Natural killer cell (primary cell): Measurements from ENCODE around the gene SLC24A3. TPM values are rescaled to one million over a fixed set of nuclear protein-coding genes. Genes with fewer than 3 reads are reported as not detected.

Experiments used
- ATAC-seq, 3 donors: fragments of 150-1000 bp in 2 of 3; fragments of 200-7000 bp in 1 of 3; cut with Tn5 transposase; 1 replicate in 1 of 3; 2 replicates in 2 of 3; pipeline ENCODE4 v1.10.0; 2021; ENCODE audit warnings: mild to moderate bottlenecking in 2 of 3, moderate library complexity in 2 of 3
- DNase-seq, 2 donors: peaks; one replicate each; pipeline versions ENCODE4 v3.0.0 to v3.0.0-alpha.2; 2013 to 2021; ENCODE audit warnings: mixed read lengths in 1 of 2
- H3K27ac ChIP-seq: one replicate; pipeline ENCODE4 v1.5.1; 2013; ENCODE audit warnings: mild to moderate bottlenecking, low read length
- H3K27me3 ChIP-seq: one replicate; pipeline ENCODE4 v1.6.1; 2013; ENCODE audit warnings: low read length; ENCODE audit not compliant: control insufficient read depth, insufficient read depth
- H3K36me3 ChIP-seq: one replicate; pipeline ENCODE4 v1.6.1; 2013; ENCODE audit warnings: low read length; ENCODE audit not compliant: control insufficient read depth, insufficient read depth
- H3K4me1 ChIP-seq: one replicate; pipeline ENCODE4 v1.6.1; 2013; ENCODE audit warnings: low read length; ENCODE audit not compliant: control insufficient read depth, insufficient read depth
- H3K4me3 ChIP-seq: one replicate; pipeline ENCODE4 v1.5.1; 2013; ENCODE audit warnings: low read length
- H3K9me3 ChIP-seq: one replicate; pipeline ENCODE4 v1.6.1; 2013; ENCODE audit warnings: low read length; ENCODE audit not compliant: control insufficient read depth, insufficient read depth
- H3K27ac Mint-ChIP-seq, 2 donors: one replicate each; pipeline ENCODE4 v1.8.0; 2022; ENCODE audit warnings: mild to moderate bottlenecking in 2 of 2, mixed read lengths in 2 of 2, moderate library complexity in 1 of 2
- H3K27me3 Mint-ChIP-seq, 2 donors: one replicate each; pipeline ENCODE4 v1.8.0; 2022; ENCODE audit warnings: low read depth in 2 of 2, mixed read lengths in 2 of 2
- H3K36me3 Mint-ChIP-seq: one replicate; pipeline ENCODE4 v1.8.0; 2022; ENCODE audit warnings: mixed read lengths
- H3K4me1 Mint-ChIP-seq, 2 donors: one replicate each; pipeline ENCODE4 v1.8.0; 2022; ENCODE audit warnings: mixed read lengths in 2 of 2
- H3K4me3 Mint-ChIP-seq: one replicate; pipeline ENCODE4 v1.8.0; 2022; ENCODE audit warnings: mild to moderate bottlenecking, moderate library complexity, mixed read lengths
- H3K9me3 Mint-ChIP-seq, 2 donors: one replicate each; pipeline ENCODE4 v1.8.0; 2022; ENCODE audit warnings: mixed read lengths in 2 of 2
- WGBS: methylation state at CpG from one replicate; pipeline ENCODE4 v1.1.7; 2013; ENCODE audit warnings: missing lambda C conversion rate; ENCODE audit not compliant: insufficient coverage; 5-methylcytosine and 5-hydroxymethylcytosine counted together
- intact Hi-C: fragments of 100-400 bp; cut with micrococcal nuclease; formaldehyde crosslinking; loops from one replicate; pipeline ENCODE4 v1.14.2; 2022
- total RNA-seq, 4 donors: library from RNA; stranded (reverse); fragments of 120-200 nt in 1 of 4; gene quantifications; one replicate each; pipeline versions ENCODE4 v1.2.3 to v1.2.4, GENCODE V29; 2013 to 2022
- TF ChIP-seq, protein P1 (sequence below): fragments of 200-600 bp; IDR thresholded peaks from one replicate; pipeline ENCODE4 v1.8.0; 2022; ENCODE audit warnings: antibody characterized with exemption

The SLC24A3 gene
- total RNA-seq, 3 donors from 2014 or later (not counting 1 experiment from before 2014, with no cell fraction given) = 0.09 to 5.5 (median 0.99) TPM

GRCh38 chr20:19284400-19285178 lies 72.1 kb downstream of the SLC24A3 start:
- H3K27me3 ChIP-seq = no peaks in the 10 kb centered on the region
- H3K9me3 ChIP-seq = no peaks in the 10 kb centered on the region
- no peaks in the 10 kb centered on the region for H3K36me3 Mint-ChIP-seq
- peaks cover 6% of the 10 kb centered on the region in 2 donors for H3K27me3 Mint-ChIP-seq
- no peak overlapping the region for H3K4me3 Mint-ChIP-seq
- no peak overlapping the region for H3K27ac ChIP-seq
- no peak for DNase-seq
- no peak for ATAC-seq
- H3K4me3 ChIP-seq = no peak overlapping the region
- intact Hi-C loops = no loop called here
- no peaks in the 10 kb centered on the region for H3K4me1 Mint-ChIP-seq
- TF ChIP-seq, protein P1, sequence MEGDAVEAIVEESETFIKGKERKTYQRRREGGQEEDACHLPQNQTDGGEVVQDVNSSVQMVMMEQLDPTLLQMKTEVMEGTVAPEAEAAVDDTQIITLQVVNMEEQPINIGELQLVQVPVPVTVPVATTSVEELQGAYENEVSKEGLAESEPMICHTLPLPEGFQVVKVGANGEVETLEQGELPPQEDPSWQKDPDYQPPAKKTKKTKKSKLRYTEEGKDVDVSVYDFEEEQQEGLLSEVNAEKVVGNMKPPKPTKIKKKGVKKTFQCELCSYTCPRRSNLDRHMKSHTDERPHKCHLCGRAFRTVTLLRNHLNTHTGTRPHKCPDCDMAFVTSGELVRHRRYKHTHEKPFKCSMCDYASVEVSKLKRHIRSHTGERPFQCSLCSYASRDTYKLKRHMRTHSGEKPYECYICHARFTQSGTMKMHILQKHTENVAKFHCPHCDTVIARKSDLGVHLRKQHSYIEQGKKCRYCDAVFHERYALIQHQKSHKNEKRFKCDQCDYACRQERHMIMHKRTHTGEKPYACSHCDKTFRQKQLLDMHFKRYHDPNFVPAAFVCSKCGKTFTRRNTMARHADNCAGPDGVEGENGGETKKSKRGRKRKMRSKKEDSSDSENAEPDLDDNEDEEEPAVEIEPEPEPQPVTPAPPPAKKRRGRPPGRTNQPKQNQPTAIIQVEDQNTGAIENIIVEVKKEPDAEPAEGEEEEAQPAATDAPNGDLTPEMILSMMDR = no peak
- H3K9me3 Mint-ChIP-seq = no peaks in the 10 kb centered on the region
- no peaks in the 10 kb centered on the region for H3K36me3 ChIP-seq
- no peak overlapping the region for H3K27ac Mint-ChIP-seq
- WGBS = 71% methylated on average over 3 of the region's 3 CpGs
- H3K4me1 ChIP-seq = no peaks in the 10 kb centered on the region

- 86% methylated on average over 2 of the region's 2 CpGs for WGBS
- H3K9me3 ChIP-seq = no peaks in the 10 kb centered on the region
- intact Hi-C loops = no loop called here
- H3K27ac ChIP-seq = no peak overlapping the region
- TF ChIP-seq, protein P1 = no peak
- no peaks in the 10 kb centered on the region for H3K4me1 ChIP-seq
- no peak overlapping the region for H3K27ac Mint-ChIP-seq
- DNase-seq = no peak
- no peaks in the 10 kb centered on the region for H3K27me3 ChIP-seq
- peaks cover 2 to 3% of the 10 kb centered on the region in 2 donors for H3K27me3 Mint-ChIP-seq
- no peak for ATAC-seq
- no peaks in the 10 kb centered on the region for H3K4me1 Mint-ChIP-seq
- H3K4me3 Mint-ChIP-seq = no peak overlapping the region
- no peaks in the 10 kb centered on the region for H3K36me3 ChIP-seq
- no peaks in the 10 kb centered on the region for H3K36me3 Mint-ChIP-seq
- no peak overlapping the region for H3K4me3 ChIP-seq
- no peaks in the 10 kb centered on the region for H3K9me3 Mint-ChIP-seq
These were observed 73.0 kb downstream of the SLC24A3 start for GRCh38 chr20:19285436-19285835.

GRCh38 chr20:19288061-19288460 lies 75.6 kb downstream of the SLC24A3 start:
- Histone ChIP-seq H3K27ac (no peak overlapping the region), H3K27me3 (no peaks in the 10 kb centered on the region), H3K36me3 (no peaks in the 10 kb centered on the region), H3K9me3 (no peaks in the 10 kb centered on the region), H3K4me3 (no peak overlapping the region), H3K4me1 (no peaks in the 10 kb centered on the region)
- TF ChIP-seq, protein P1 = no peak
- Mint-ChIP-seq H3K4me1 (no peaks in the 10 kb centered on the region), H3K36me3 (no peaks in the 10 kb centered on the region), H3K4me3 (no peak overlapping the region), H3K27ac (no peak overlapping the region), H3K9me3 (no peaks in the 10 kb centered on the region), H3K27me3 (peaks cover 0 to 3% of the 10 kb centered on the region in 2 donors)
- ATAC-seq = no peak
- WGBS = no CpG with 5 or more reads among the region's 2 CpGs
- intact Hi-C loops = no loop called here
- no peak for DNase-seq

DNA sequence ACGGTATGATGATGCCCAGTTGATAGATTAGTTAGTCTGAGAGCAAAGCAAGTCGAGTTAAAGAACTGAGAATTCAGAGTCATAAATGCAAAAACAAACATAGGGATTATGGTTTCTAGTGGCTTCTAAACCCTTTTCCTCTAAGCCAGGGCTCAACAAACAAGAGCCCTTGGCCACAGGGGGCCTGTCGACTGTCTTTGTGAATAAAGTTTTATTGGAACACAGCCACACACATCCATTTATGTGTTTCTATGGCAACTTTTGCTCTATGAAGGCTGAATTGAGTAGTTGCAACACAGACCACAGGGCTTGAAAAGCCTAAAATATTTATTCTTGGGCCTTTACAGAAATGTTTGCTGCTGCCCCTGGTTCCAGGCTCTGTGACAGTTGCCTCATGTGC lies 76.2 kb downstream of the SLC24A3 start:
- Histone ChIP-seq H3K36me3 (no peaks in the 10 kb centered on the region), H3K4me1 (no peaks in the 10 kb centered on the region), H3K4me3 (no peak overlapping the region), H3K9me3 (no peaks in the 10 kb centered on the region), H3K27me3 (no peaks in the 10 kb centered on the region), H3K27ac (no peak overlapping the region)
- intact Hi-C loops = no loop called here
- WGBS = 75% methylated on average over 3 of the region's 3 CpGs
- Mint-ChIP-seq H3K27ac (no peak overlapping the region), H3K9me3 (no peaks in the 10 kb centered on the region), H3K27me3 (peaks cover 0 to 1% of the 10 kb centered on the region in 2 donors), H3K36me3 (no peaks in the 10 kb centered on the region), H3K4me3 (no peak overlapping the region), H3K4me1 (no peaks in the 10 kb centered on the region)
- DNase-seq = no peak
- TF ChIP-seq, protein P1 = no peak
- no peak for ATAC-seq
